OCI-LY1 (cell line): ENCODE measurements around the gene S100A2.

ENCODE experiments used
- H2AFZ ChIP-seq: fragments of 200-600 bp; sonication (generic), shearing (Covaris generic); 2 replicates; pipeline ENCODE4 v1.6.0; 2014; ENCODE audit warnings: antibody characterized with exemption, mild to moderate bottlenecking, low read length
- H3F3A ChIP-seq: fragments of 200-600 bp; sonication (generic), shearing (Covaris generic); 2 replicates; pipeline ENCODE4 v1.6.0; 2014; ENCODE audit warnings: mild to moderate bottlenecking, antibody characterized with exemption, low read length, moderate library complexity; ENCODE audit not compliant: insufficient read depth
- H3K27ac ChIP-seq: fragments of 200-600 bp; sonication (generic); 2 replicates; pipeline ENCODE4 v1.5.1; 2014; ENCODE audit warnings: low read length, mixed run types, mild to moderate bottlenecking, low read depth; ENCODE audit not compliant: poor library complexity, severe bottlenecking
- H3K27me3 ChIP-seq: fragments of 200-600 bp; sonication (generic); 2 replicates; pipeline ENCODE4 v1.6.0; 2014; ENCODE audit warnings: antibody characterized with exemption, mild to moderate bottlenecking, low read length, moderate library complexity; ENCODE audit not compliant: insufficient read depth
- H3K36me3 ChIP-seq: fragments of 200-600 bp; sonication (generic); 2 replicates; pipeline ENCODE4 v1.6.1; 2014; ENCODE audit warnings: mild to moderate bottlenecking, antibody characterized with exemption, low read length, moderate library complexity, mixed read lengths; ENCODE audit not compliant: insufficient read depth
- H3K4me1 ChIP-seq: fragments of 200-600 bp; sonication (generic); 2 replicates; pipeline ENCODE4 v1.5.1; 2014; ENCODE audit warnings: mild to moderate bottlenecking, low read length, moderate library complexity; ENCODE audit not compliant: insufficient read depth, severe bottlenecking
- H3K4me2 ChIP-seq: fragments of 200-600 bp; sonication (generic), shearing (Covaris generic); 2 replicates; pipeline ENCODE4 v1.6.1; 2014; ENCODE audit warnings: low read length
- H3K4me3 ChIP-seq: fragments of 200-600 bp; sonication (generic); 2 replicates; pipeline ENCODE4 v1.5.1; 2014; ENCODE audit warnings: low read length, low read depth, mild to moderate bottlenecking, mixed read lengths; ENCODE audit not compliant: poor library complexity, severe bottlenecking
- H3K79me2 ChIP-seq: fragments of 200-600 bp; shearing (Covaris generic); 2 replicates; pipeline ENCODE4 v1.6.1; 2016; ENCODE audit warnings: mixed run types, low read length, mixed read lengths; ENCODE audit not compliant: insufficient read depth
- H3K9ac ChIP-seq: fragments of 200-600 bp; sonication (generic), shearing (Covaris generic); 2 replicates; pipeline ENCODE4 v1.6.1; 2014; ENCODE audit warnings: mild to moderate bottlenecking, low read length, mixed read lengths
- H3K9me2 ChIP-seq: fragments of 200-600 bp; sonication (generic), shearing (Covaris generic); 2 replicates; pipeline ENCODE4 v1.6.1; 2014; ENCODE audit warnings: low read depth, mild to moderate bottlenecking, low read length, mixed read lengths
- H3K9me3 ChIP-seq: fragments of 200-600 bp; shearing (Covaris generic); 2 replicates; pipeline ENCODE4 v1.6.1; 2014; ENCODE audit warnings: low read length, mixed read lengths
- H4K20me1 ChIP-seq: fragments of 200-600 bp; sonication (generic), shearing (Covaris generic); 2 replicates; pipeline ENCODE4 v1.6.0; 2016; ENCODE audit warnings: mild to moderate bottlenecking, low read length; ENCODE audit not compliant: insufficient read depth
- CTCF ChIP-seq: fragments of 200-600 bp; sonication (generic), shearing (Covaris generic); IDR thresholded peaks from 2 replicates; pipeline ENCODE4 v1.5.1; 2017; ENCODE audit warnings: mild to moderate bottlenecking, antibody characterized with exemption, low read length, moderate library complexity, mixed read lengths
- EZH2 ChIP-seq: fragments of 200-600 bp; sonication (generic), shearing (Covaris generic); IDR thresholded peaks from 2 replicates; pipeline ENCODE4 v1.8.0; 2017; ENCODE audit warnings: borderline replicate concordance, mixed run types, mild to moderate bottlenecking, antibody characterized with exemption, low read length, moderate library complexity, mixed read lengths

Gene S100A2

DNA sequence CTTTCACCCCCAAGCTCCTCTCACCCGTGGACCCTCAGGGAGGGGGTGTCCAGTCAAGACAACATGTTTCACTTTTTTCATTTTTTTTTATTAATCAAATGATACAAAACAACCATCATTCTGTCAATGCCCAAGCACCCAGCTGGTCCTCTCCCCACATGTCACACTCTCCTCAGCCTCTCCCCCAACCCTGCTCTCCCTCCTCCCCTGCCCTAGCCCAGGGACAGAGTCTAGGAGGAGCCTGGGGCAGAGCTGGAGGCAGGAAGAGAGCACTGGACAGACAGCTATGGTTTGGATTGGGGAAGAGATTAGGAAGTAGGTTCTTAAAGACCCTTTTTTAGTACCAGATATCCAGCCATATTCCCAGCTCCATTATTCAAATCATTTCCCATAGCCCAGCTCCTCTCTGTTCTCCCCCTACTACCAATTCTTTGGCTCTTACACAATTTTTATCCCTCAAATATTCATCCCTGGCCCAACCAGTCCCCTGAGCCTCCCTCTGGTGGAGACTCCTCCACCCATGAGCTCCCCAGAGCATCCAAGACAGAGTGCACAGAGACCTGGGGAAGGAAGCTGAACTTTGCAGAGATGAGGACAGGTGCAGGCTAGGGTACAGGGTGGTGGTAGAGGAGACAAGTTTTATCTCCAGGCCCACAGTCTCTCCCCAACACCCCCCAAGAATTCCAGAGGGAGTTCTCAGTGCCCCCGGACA, 48.7 kb upstream of the S100A2 start:
- no peaks in the 10 kb centered on the region for H3K9me3 ChIP-seq
- no peaks in the 10 kb centered on the region for H3F3A ChIP-seq
- H3K79me2 ChIP-seq: no peaks in the 10 kb centered on the region
- H3K4me1 ChIP-seq: no peaks in the 10 kb centered on the region
- no peaks in the 10 kb centered on the region for H3K9me2 ChIP-seq
- H3K4me3 ChIP-seq: no peak overlapping the region
- H3K36me3 ChIP-seq: no peaks in the 10 kb centered on the region; the same call in 1 of the 2 replicates
- H3K27me3 ChIP-seq: no peaks in the 10 kb centered on the region
- no peaks in the 10 kb centered on the region for H4K20me1 ChIP-seq
- no peak overlapping the region for H3K9ac ChIP-seq
- TF ChIP-seq EZH2: no peak
- no peak for TF ChIP-seq CTCF
- no peak overlapping the region for H3K27ac ChIP-seq
- no peak overlapping the region for H3K4me2 ChIP-seq
- H2AFZ ChIP-seq: no peak overlapping the region

DNA sequence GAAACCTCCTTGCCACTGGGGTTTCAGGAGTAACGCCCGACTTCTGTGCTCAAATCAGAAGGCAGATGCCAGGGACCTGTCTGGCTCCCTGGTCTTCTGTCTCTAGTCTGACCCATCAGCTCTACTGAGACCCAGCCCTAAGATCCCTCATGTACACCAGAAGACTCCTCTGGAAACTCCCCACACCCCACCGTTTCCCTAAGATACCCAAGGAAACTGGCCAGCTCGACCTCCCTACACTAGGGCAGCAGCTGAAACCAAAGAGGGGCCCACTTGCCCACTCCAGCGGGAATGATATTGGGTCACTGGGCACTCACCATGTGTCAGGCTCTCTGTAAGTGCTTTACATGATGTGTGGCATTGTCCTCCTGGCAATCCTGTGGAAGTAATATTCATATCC, 47.8 kb upstream of the S100A2 start:
- no peak overlapping the region for H2AFZ ChIP-seq
- no peaks in the 10 kb centered on the region for H3F3A ChIP-seq
- H3K27ac ChIP-seq: no peak overlapping the region
- no peaks in the 10 kb centered on the region for H3K36me3 ChIP-seq
- H3K4me1 ChIP-seq: no peaks in the 10 kb centered on the region
- no peaks in the 10 kb centered on the region for H3K9me3 ChIP-seq
- H3K9ac ChIP-seq: no peak overlapping the region
- H3K79me2 ChIP-seq: no peaks in the 10 kb centered on the region
- no peaks in the 10 kb centered on the region for H3K9me2 ChIP-seq
- H4K20me1 ChIP-seq: no peaks in the 10 kb centered on the region
- H3K27me3 ChIP-seq: no peaks in the 10 kb centered on the region
- H3K4me2 ChIP-seq: no peak overlapping the region
- TF ChIP-seq EZH2: no peak
- TF ChIP-seq CTCF: no peak
- no peak overlapping the region for H3K4me3 ChIP-seq

DNA sequence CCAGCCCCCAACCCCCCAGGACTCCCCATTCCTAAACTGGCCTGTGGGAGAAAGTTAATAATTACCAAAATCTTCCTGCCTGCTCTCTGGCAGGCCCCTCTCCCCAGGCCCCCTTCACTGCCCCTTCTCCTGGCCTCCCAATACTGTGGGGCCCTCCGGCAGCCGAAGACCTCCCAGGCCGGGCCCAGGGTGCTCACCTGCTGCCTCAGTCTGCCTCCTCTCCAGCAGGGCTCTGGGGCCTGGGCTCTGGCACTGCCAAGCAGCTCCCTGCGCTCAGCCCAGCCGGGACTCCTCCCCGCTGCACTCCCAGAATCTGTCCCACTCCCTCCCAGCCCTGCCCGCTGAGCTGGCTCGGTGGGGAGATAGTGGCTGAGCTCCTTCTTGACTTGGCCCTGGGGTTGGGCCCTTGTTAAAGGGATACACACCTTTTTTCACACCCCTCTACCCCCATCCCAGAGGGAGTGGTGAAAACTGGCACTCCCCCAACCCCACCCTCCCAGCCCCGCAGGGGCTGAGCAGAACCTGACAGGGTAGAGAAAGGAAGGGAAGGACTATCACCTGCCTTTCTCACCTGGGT, 47.2 kb upstream of the S100A2 start, which contains the start of gene S100A16:
Gene S100A16 (minus strand): TSS at position 383 of the 577 bp plus-strand sequence. CDS start 4,986 bp downstream, outside the sequence.
- Histone ChIP-seq H3K4me1 (no peaks in the 10 kb centered on the region), H3K9me3 (no peaks in the 10 kb centered on the region), H3K27me3 (no peaks in the 10 kb centered on the region), H3K79me2 (no peaks in the 10 kb centered on the region), H2AFZ (no peak within 1 kb of the TSS), H3K27ac (no peak within 1 kb of the TSS), H3K4me2 (no peak within 1 kb of the TSS), H3F3A (no peaks in the 10 kb centered on the region), H3K36me3 (no peaks in the 10 kb centered on the region), H4K20me1 (no peaks in the 10 kb centered on the region), H3K9ac (no peak within 1 kb of the TSS), H3K4me3 (no peak within 1 kb of the TSS), H3K9me2 (no peaks in the 10 kb centered on the region)
- TF ChIP-seq CTCF (no peak), EZH2 (no peak)
